GM12872 (cell line): ENCODE measurements around the gene DIAPH3.

Experiments
- CTCF ChIP-seq: IDR thresholded peaks from 3 replicates; pipeline ENCODE4 v1.5.1; 2011; ENCODE audit warnings: low read depth, mild to moderate bottlenecking, low read length, moderate library complexity; ENCODE audit not compliant: insufficient read depth

Gene DIAPH3

GRCh38 chr13:60009300-60010253 is 154.2 kb downstream of the DIAPH3 start:
- no peak for TF ChIP-seq CTCF

- no peak for TF ChIP-seq CTCF
These were observed 161.8 kb downstream of the DIAPH3 start for GRCh38 chr13:60001889-60002288.

GRCh38 chr13:60000976-60001375 is 162.8 kb downstream of the DIAPH3 start:
- TF ChIP-seq CTCF: no peak

GRCh38 chr13:60000081-60000480 is 163.6 kb downstream of the DIAPH3 start:
- no peak for TF ChIP-seq CTCF

- TF ChIP-seq CTCF: no peak
These were observed 165.8 kb downstream of the DIAPH3 start for GRCh38 chr13:59997976-59998375.

GRCh38 chr13:59996461-59996980 is 167.2 kb downstream of the DIAPH3 start:
- TF ChIP-seq CTCF: no peak

- TF ChIP-seq CTCF: no peak
These were observed 172.3 kb downstream of the DIAPH3 start for GRCh38 chr13:59991395-59991794.
